CD14-positive monocyte (primary cell): ENCODE data around the gene ARHGEF1. TPM values are rescaled to one million over a fixed set of nuclear protein-coding genes. Genes with fewer than 3 reads are reported as not detected.

Experiments
- DNase-seq, 3 donors: peaks; one replicate each; pipeline ENCODE4 v3.0.0-alpha.2; 2011 to 2022
- H2AFZ ChIP-seq: 2 replicates; pipeline ENCODE4 v1.6.0; 2012; ENCODE audit warnings: mild to moderate bottlenecking, low read depth, low read length, inconsistent platforms; ENCODE audit not compliant: insufficient read depth, poor library complexity, severe bottlenecking
- H3K27ac ChIP-seq, 2 donors: 1 replicate in 1 of 2; 2 replicates in 1 of 2; pipeline ENCODE4 v1.5.1; 2012 to 2013; ENCODE audit warnings: low read length in 2 of 2, control low read depth in 1 of 2, inconsistent platforms in 1 of 2, low read depth in 1 of 2, mild to moderate bottlenecking in 1 of 2
- H3K27me3 ChIP-seq, 2 donors: one replicate each; pipeline versions ENCODE4 v1.6.0 to v1.6.1; 2011 to 2013; ENCODE audit warnings: low read length in 2 of 2; ENCODE audit not compliant: control insufficient read depth in 2 of 2, insufficient read depth in 2 of 2
- H3K36me3 ChIP-seq, 2 donors: replicated peaks in 1 of 2; 1 replicate in 1 of 2; 2 replicates in 1 of 2; pipeline versions ENCODE4 v1.5.1 to v1.6.1; 2012 to 2013; ENCODE audit warnings: low read length in 2 of 2, control low read depth in 1 of 2, inconsistent platforms in 1 of 2, mild to moderate bottlenecking in 1 of 2; ENCODE audit not compliant: insufficient read depth in 2 of 2, control insufficient read depth in 1 of 2
- H3K4me1 ChIP-seq, 2 donors: 1 replicate in 1 of 2; 2 replicates in 1 of 2; pipeline versions ENCODE4 v1.5.1 to v1.6.1; 2012 to 2013; ENCODE audit warnings: low read length in 2 of 2, control low read depth in 1 of 2, inconsistent platforms in 1 of 2, mild to moderate bottlenecking in 1 of 2, moderate library complexity in 1 of 2; ENCODE audit not compliant: insufficient read depth in 2 of 2, control insufficient read depth in 1 of 2
- H3K4me2 ChIP-seq: replicated peaks from 2 replicates; pipeline ENCODE3; 2012; ENCODE audit warnings: low read length, moderate library complexity, mild to moderate bottlenecking; ENCODE audit not compliant: poor library complexity, severe bottlenecking; ENCODE audit errors: extremely low read depth
- H3K4me3 ChIP-seq, 3 experiments: fragments of 200-600 bp in 1 of 3; sonication (generic) in 1 of 3; replicated peaks in 1 of 3; 1 replicate in 2 of 3; 2 replicates in 1 of 3; pipeline ENCODE4 v1.5.1; 2011 to 2013; ENCODE audit warnings: low read length in 3 of 3, mild to moderate bottlenecking in 3 of 3, control low read depth in 2 of 3, low read depth in 2 of 3, inconsistent platforms in 1 of 3, moderate library complexity in 1 of 3
- H3K79me2 ChIP-seq: 2 replicates; pipeline ENCODE4 v1.6.0; 2012; ENCODE audit warnings: mild to moderate bottlenecking, control low read depth, inconsistent platforms, low read length, moderate library complexity; ENCODE audit not compliant: insufficient read depth
- H3K9ac ChIP-seq: 2 replicates; pipeline ENCODE4 v1.6.0; 2017; ENCODE audit warnings: low read length, mild to moderate bottlenecking; ENCODE audit not compliant: insufficient read depth, poor library complexity, severe bottlenecking
- H3K9me3 ChIP-seq, 2 donors: replicated peaks in 1 of 2; 1 replicate in 1 of 2; 2 replicates in 1 of 2; pipeline versions ENCODE4 v1.5.1 to v1.6.1; 2012 to 2013; ENCODE audit warnings: low read length in 2 of 2, control low read depth in 1 of 2; ENCODE audit not compliant: control insufficient read depth in 1 of 2, insufficient read depth in 1 of 2
- H4K20me1 ChIP-seq: 2 replicates; pipeline ENCODE4 v1.6.0; 2012; ENCODE audit warnings: mild to moderate bottlenecking, low read length, control low read depth, moderate library complexity; ENCODE audit not compliant: insufficient read depth
- H3K27ac Mint-ChIP-seq, 7 donors: one replicate each; pipeline ENCODE4 v1.8.0; 2020; ENCODE audit warnings: mild to moderate bottlenecking in 7 of 7, mixed read lengths in 7 of 7, moderate library complexity in 6 of 7, inconsistent platforms in 2 of 7
- H3K27me3 Mint-ChIP-seq, 3 donors: one replicate each; pipeline ENCODE4 v1.8.0; 2021 to 2022; ENCODE audit warnings: low read depth in 3 of 3, mild to moderate bottlenecking in 3 of 3, mixed read lengths in 3 of 3, moderate library complexity in 3 of 3, inconsistent platforms in 1 of 3
- H3K36me3 Mint-ChIP-seq, 2 donors: one replicate each; pipeline ENCODE4 v1.8.0; 2020; ENCODE audit warnings: mixed read lengths in 2 of 2, inconsistent platforms in 1 of 2, mild to moderate bottlenecking in 1 of 2
- H3K4me1 Mint-ChIP-seq: one replicate; pipeline ENCODE4 v1.8.0; 2020; ENCODE audit warnings: mild to moderate bottlenecking, mixed read lengths
- H3K4me3 Mint-ChIP-seq, 2 donors: one replicate each; pipeline ENCODE4 v1.8.0; 2020; ENCODE audit warnings: mild to moderate bottlenecking in 2 of 2, mixed read lengths in 2 of 2, moderate library complexity in 1 of 2
- H3K9me3 Mint-ChIP-seq, 7 donors: one replicate each; pipeline ENCODE4 v1.8.0; 2020 to 2022; ENCODE audit warnings: mixed read lengths in 7 of 7, mild to moderate bottlenecking in 6 of 7, moderate library complexity in 6 of 7, inconsistent platforms in 2 of 7
- WGBS: methylation state at CpG from one replicate; pipeline ENCODE4 v1.1.5; 2013; ENCODE audit warnings: missing lambda C conversion rate; ENCODE audit not compliant: insufficient coverage; 5-methylcytosine and 5-hydroxymethylcytosine counted together
- intact Hi-C, 2 donors: fragments of 100-400 bp; cut with micrococcal nuclease; formaldehyde crosslinking; loops; one replicate each; pipeline versions ENCODE4 v1.15.0 to v1.15.1; 2023
- polyA plus RNA-seq, 3 donors: library from polyadenylated mRNA; depleted of rRNA in 1 of 3; unstranded in 2 of 3; stranded (reverse) in 1 of 3; fragments of 300-500 nt in 2 of 3; fragments of >200 nt in 1 of 3; fragmentation: Illumina TruSeq in 2 of 3; gene quantifications; 1 replicate in 2 of 3; 2 replicates in 1 of 3; pipeline ENCODE4 v1.2.3, GENCODE V29; 2012 to 2021
- TF ChIP-seq, protein P1 (sequence below): fragments of 200-600 bp; IDR thresholded peaks from one replicate; pipeline ENCODE4 v1.8.0; 2022; ENCODE audit warnings: antibody characterized with exemption, mild to moderate bottlenecking

The ARHGEF1 gene
- polyA plus RNA-seq, 3 donors: 82.8 to 622 (median 95.5) TPM

DNA sequence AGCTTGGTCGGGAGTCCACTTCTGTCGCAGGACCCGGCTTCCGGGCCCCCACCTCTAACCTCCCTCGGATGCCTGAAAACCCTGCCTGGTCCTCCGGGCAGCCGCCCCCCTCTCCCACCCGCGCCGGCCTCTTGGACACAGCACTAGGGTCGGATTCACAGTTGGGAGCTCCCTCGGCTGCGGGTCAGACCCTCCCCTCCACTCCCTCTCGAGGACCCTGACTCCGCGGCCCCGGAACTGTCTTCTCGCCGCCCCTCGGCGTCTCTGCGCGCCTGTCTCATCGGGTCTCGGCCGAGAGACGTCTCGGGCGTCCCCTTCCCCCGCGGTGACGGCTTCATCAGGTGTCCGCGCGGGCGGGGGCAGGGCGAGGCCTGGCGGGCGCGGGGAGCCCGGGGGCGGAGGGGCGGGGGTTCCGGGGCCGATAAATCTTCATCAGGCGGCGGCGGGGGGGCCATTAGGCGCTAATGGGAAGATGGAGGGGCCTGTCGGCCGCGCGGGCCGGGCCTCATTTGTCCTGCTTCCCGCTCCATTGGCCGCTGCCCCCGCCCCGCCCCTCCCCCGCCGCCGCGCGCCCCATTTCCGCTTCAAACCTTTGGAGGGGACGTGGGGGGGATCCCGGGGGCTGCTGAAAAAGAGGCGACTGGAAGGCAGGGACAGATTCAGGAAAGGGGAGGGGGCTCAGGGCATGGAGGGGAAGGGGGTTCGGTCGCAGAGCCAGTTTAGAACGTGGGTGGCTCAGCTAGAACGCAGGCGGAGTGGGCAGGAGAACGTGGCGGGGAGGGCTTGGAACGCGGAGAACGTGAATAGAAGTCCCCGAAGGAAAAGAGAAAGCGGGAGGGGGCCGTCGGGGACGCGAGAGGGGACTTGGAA is 57.1 kb downstream of the ARHGEF1 start:
- peak overlapping the region in 2 of 3 experiments; percentile 9 to 52 for H3K4me3 ChIP-seq
- no peak overlapping the region for H3K9ac ChIP-seq
- H2AFZ ChIP-seq: peak overlapping the region; percentile 63
- H3K27ac ChIP-seq: no peak overlapping the region
- H3K27me3 ChIP-seq: peaks cover 16 to 48% of the 10 kb centered on the region in 2 donors
- Mint-ChIP-seq H3K36me3 (peaks cover 3 to 8% of the 10 kb centered on the region in 2 donors), H3K9me3 (peaks cover 0 to 11% (median 4%) of the 10 kb centered on the region in 7 donors), H3K4me3 (peak overlapping the region; percentile 70 to 90), H3K27me3 (peaks cover 47 to 75% (median 59%) of the 10 kb centered on the region in 3 donors), H3K27ac (peak overlapping the region in 1 of 7 donors; percentile 15), H3K4me1 (peaks cover 9% of the 10 kb centered on the region)
- H3K79me2 ChIP-seq: no peaks in the 10 kb centered on the region
- no peak for DNase-seq
- peak overlapping the region; percentile 63 for H3K4me2 ChIP-seq
- TF ChIP-seq, protein P1, sequence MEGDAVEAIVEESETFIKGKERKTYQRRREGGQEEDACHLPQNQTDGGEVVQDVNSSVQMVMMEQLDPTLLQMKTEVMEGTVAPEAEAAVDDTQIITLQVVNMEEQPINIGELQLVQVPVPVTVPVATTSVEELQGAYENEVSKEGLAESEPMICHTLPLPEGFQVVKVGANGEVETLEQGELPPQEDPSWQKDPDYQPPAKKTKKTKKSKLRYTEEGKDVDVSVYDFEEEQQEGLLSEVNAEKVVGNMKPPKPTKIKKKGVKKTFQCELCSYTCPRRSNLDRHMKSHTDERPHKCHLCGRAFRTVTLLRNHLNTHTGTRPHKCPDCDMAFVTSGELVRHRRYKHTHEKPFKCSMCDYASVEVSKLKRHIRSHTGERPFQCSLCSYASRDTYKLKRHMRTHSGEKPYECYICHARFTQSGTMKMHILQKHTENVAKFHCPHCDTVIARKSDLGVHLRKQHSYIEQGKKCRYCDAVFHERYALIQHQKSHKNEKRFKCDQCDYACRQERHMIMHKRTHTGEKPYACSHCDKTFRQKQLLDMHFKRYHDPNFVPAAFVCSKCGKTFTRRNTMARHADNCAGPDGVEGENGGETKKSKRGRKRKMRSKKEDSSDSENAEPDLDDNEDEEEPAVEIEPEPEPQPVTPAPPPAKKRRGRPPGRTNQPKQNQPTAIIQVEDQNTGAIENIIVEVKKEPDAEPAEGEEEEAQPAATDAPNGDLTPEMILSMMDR: no peak
- H3K9me3 ChIP-seq: peaks cover 0 to 4% of the 10 kb centered on the region in 2 donors
- H3K36me3 ChIP-seq: no peaks in the 10 kb centered on the region
- intact Hi-C loops: no loop called here
- under 1% methylated on average over 63 of the region's 83 CpGs for WGBS
- H4K20me1 ChIP-seq: no peaks in the 10 kb centered on the region
- H3K4me1 ChIP-seq: peaks cover 8 to 14% of the 10 kb centered on the region in 2 donors

DNA sequence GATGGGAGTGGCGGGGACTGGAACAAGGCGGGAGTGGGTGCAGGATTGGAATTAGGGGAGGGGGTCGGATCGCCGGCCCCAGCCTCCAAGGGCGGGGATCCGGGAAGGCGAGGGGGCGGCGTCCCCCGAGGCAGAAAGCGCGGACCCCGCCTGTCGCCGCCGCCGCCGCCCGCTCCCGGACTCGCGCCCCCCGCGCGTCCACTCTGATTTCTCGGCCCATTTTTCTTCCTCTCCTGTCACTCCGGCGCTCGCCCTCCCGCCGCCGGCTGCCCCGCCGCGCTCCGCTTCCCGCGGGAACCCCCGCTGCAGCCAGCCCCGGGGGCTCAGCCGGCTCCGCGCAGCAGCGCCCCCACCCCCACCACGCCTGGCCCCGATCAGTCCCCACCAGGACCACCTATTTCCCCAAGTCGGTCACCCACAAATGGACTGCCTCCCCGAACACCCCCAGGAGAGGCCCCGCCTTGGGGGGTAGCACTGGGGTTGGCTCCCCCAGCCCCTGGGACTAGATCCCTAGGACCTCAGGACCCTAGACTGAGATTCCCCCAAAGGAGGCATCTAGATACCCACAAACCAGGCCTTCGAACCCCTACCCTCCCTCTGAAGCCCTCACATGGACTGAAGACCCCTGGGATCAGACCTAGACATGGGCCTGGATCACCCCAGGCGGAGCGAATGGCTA is 57.9 kb downstream of the ARHGEF1 start:
- Mint-ChIP-seq H3K4me1 (peaks cover 15% of the 10 kb centered on the region), H3K27ac (no peak overlapping the region), H3K9me3 (peaks cover 0 to 9% (median 4%) of the 10 kb centered on the region in 7 donors), H3K4me3 (peak overlapping the region; percentile 70 to 90), H3K36me3 (peaks cover 3 to 8% of the 10 kb centered on the region in 2 donors), H3K27me3 (peaks cover 44 to 75% (median 52%) of the 10 kb centered on the region in 3 donors)
- Histone ChIP-seq H3K9me3 (peaks cover 0 to 4% of the 10 kb centered on the region in 2 donors), H3K79me2 (no peaks in the 10 kb centered on the region), H3K4me1 (peaks cover 8 to 14% of the 10 kb centered on the region in 2 donors), H4K20me1 (no peaks in the 10 kb centered on the region), H2AFZ (peak overlapping the region; percentile 24), H3K4me2 (peak overlapping the region; percentile 63), H3K36me3 (no peaks in the 10 kb centered on the region), H3K4me3 (peak overlapping the region in 2 of 3 experiments; percentile 9 to 52), H3K27me3 (peaks cover 16 to 42% of the 10 kb centered on the region in 2 donors), H3K9ac (no peak overlapping the region), H3K27ac (no peak overlapping the region)
- TF ChIP-seq, protein P1: no peak
- intact Hi-C loops: no loop called here
- DNase-seq: no peak
- WGBS: 9% methylated on average over 47 of the region's 53 CpGs
